IMR-90 (cell line): Measurements from ENCODE around the gene CATSPERZ. TPM values are rescaled to one million over a fixed set of nuclear protein-coding genes. Genes with fewer than 3 reads are reported as not detected.

Experiments
- ATAC-seq: fragments of 200-7000 bp; cut with Tn5 transposase; 2 replicates; pipeline ENCODE4 v1.9.1; 2020; ENCODE audit warnings: low read depth, mild to moderate bottlenecking, moderate library complexity
- BruUV-seq: library from RNA; stranded (reverse); fragments of 400-500 nt; replicated peaks from 2 replicates; lab custom pipeline; 2021; lab: Mats Ljungman, UMichigan
- CTCF ChIA-PET: fragments of 300-600 bp; formaldehyde crosslinking; extraction: SDS; loops from one replicate; lab custom pipeline; 2021; ENCODE audit warnings: antibody characterized with exemption; lab: Yijun Ruan, JAX
- POLR2A ChIA-PET: fragments of 300-600 bp; sonication (Branson Sonifier 250); formaldehyde crosslinking; loops from one replicate; lab custom pipeline; 2022; ENCODE audit warnings: antibody characterized with exemption; ENCODE audit not compliant: unreplicated experiment; lab: Charles Lee
- DNase-seq: peaks from one replicate; pipeline ENCODE4 v3.0.0; 2013
- H2AFZ ChIP-seq: replicated peaks from 2 replicates; pipeline ENCODE3; 2013; ENCODE audit warnings: low read length, mild to moderate bottlenecking; ENCODE audit not compliant: poor library complexity
- H2AK5ac ChIP-seq: 2 replicates; pipeline ENCODE4 v1.6.1; 2013; ENCODE audit warnings: low read depth, low read length, inconsistent platforms
- H2AK9ac ChIP-seq: replicated peaks from 2 replicates; pipeline ENCODE3; 2013; ENCODE audit warnings: mild to moderate bottlenecking, low read depth, low read length, moderate library complexity; ENCODE audit not compliant: poor library complexity
- H2BK120ac ChIP-seq: 2 replicates; pipeline ENCODE4 v1.6.1; 2013; ENCODE audit warnings: low read depth, low read length, inconsistent platforms
- H2BK15ac ChIP-seq: 3 replicates; pipeline ENCODE4 v1.6.1; 2013; ENCODE audit warnings: low read depth, low read length, inconsistent platforms
- H2BK20ac ChIP-seq: 2 replicates; pipeline ENCODE4 v1.6.1; 2013; ENCODE audit warnings: low read depth, mild to moderate bottlenecking, inconsistent platforms, low read length, moderate library complexity
- H2BK5ac ChIP-seq: 2 replicates; pipeline ENCODE4 v1.6.1; 2013; ENCODE audit warnings: mild to moderate bottlenecking, low read depth, low read length, inconsistent platforms; ENCODE audit not compliant: poor library complexity, severe bottlenecking
- H3K14ac ChIP-seq: replicated peaks from 2 replicates; pipeline ENCODE4 v1.6.1; 2013; ENCODE audit warnings: low read depth, low read length, inconsistent platforms
- H3K18ac ChIP-seq: 2 replicates; pipeline ENCODE4 v1.6.1; 2013; ENCODE audit warnings: low read depth, low read length, control low read depth
- H3K23ac ChIP-seq: 2 replicates; pipeline ENCODE4 v1.6.1; 2013; ENCODE audit warnings: low read depth, low read length, inconsistent platforms
- H3K27ac ChIP-seq: 2 replicates; pipeline ENCODE4 v1.5.1; 2013; ENCODE audit warnings: mild to moderate bottlenecking, control low read depth, low read length; ENCODE audit not compliant: insufficient read depth
- H3K27me3 ChIP-seq: 2 replicates; pipeline ENCODE4 v1.6.1; 2013; ENCODE audit warnings: low read length; ENCODE audit not compliant: control insufficient read depth, insufficient read depth
- H3K36me3 ChIP-seq: 2 replicates; pipeline ENCODE4 v1.6.1; 2013; ENCODE audit warnings: low read length, mixed read lengths; ENCODE audit not compliant: control insufficient read depth, insufficient read depth
- H3K4ac ChIP-seq: 2 replicates; pipeline ENCODE4 v1.6.1; 2013; ENCODE audit warnings: low read depth, low read length, inconsistent platforms
- H3K4me1 ChIP-seq: 2 replicates; pipeline ENCODE4 v1.6.1; 2013; ENCODE audit warnings: low read length, mixed read lengths; ENCODE audit not compliant: control insufficient read depth, insufficient read depth
- H3K4me2 ChIP-seq: 2 replicates; pipeline ENCODE4 v1.6.1; 2013; ENCODE audit warnings: low read depth, mild to moderate bottlenecking, control low read depth, low read length, moderate library complexity
- H3K4me3 ChIP-seq: 2 replicates; pipeline ENCODE4 v1.5.1; 2013; ENCODE audit warnings: low read depth, mild to moderate bottlenecking, control low read depth, low read length, moderate library complexity; ENCODE audit not compliant: insufficient read depth
- H3K56ac ChIP-seq: 2 replicates; pipeline ENCODE4 v1.6.1; 2013; ENCODE audit warnings: low read length, inconsistent platforms; ENCODE audit not compliant: insufficient read depth; ENCODE audit errors: extremely low read depth
- H3K79me1 ChIP-seq, 2 experiments: 2 replicates each; pipeline ENCODE4 v1.6.1; 2013; ENCODE audit warnings: low read length in 2 of 2, inconsistent platforms in 1 of 2, low read depth in 1 of 2
- H3K9ac ChIP-seq: 2 replicates; pipeline ENCODE4 v1.6.1; 2013; ENCODE audit warnings: low read depth, low read length, control low read depth
- H3K9me1 ChIP-seq: 2 replicates; pipeline ENCODE4 v1.6.1; 2013; ENCODE audit warnings: low read length, inconsistent platforms; ENCODE audit not compliant: insufficient read depth
- H3K9me3 ChIP-seq: 2 replicates; pipeline ENCODE4 v1.6.1; 2013; ENCODE audit warnings: low read length; ENCODE audit not compliant: control insufficient read depth, insufficient read depth
- H4K20me1 ChIP-seq: 2 replicates; pipeline ENCODE4 v1.6.1; 2013; ENCODE audit warnings: low read length, inconsistent platforms; ENCODE audit not compliant: insufficient read depth
- H4K5ac ChIP-seq: 2 replicates; pipeline ENCODE4 v1.6.1; 2013; ENCODE audit warnings: mild to moderate bottlenecking, low read depth, low read length, control low read depth
- H4K8ac ChIP-seq, 2 experiments: 2 replicates each; pipeline ENCODE4 v1.6.1; 2013; ENCODE audit warnings: low read depth in 2 of 2, low read length in 2 of 2, control low read depth in 1 of 2, inconsistent platforms in 1 of 2
- H4K91ac ChIP-seq: 2 replicates; pipeline ENCODE4 v1.6.1; 2013; ENCODE audit warnings: low read depth, low read length, inconsistent platforms; ENCODE audit not compliant: insufficient read depth
- BHLHE40 ChIP-seq: fragments of 150-350 bp; IDR thresholded peaks from 2 replicates; pipeline ENCODE4 v1.6.1; 2016; ENCODE audit warnings: mild to moderate bottlenecking, low read depth, low read length
- RCOR1 ChIP-seq: IDR thresholded peaks from 2 replicates; pipeline ENCODE4 v1.6.1; 2012; ENCODE audit warnings: mild to moderate bottlenecking, low read length, improper control_type of control experiment; ENCODE audit not compliant: insufficient replicate concordance
- WGBS, 2 experiments: methylation state at CpG; one replicate each; pipeline versions ENCODE4 v1.1.5 to v1.1.7; 2013; ENCODE audit warnings: missing lambda C conversion rate in 2 of 2; ENCODE audit not compliant: insufficient read length in 1 of 2; ENCODE audit errors: extremely low coverage in 2 of 2; 5-methylcytosine and 5-hydroxymethylcytosine counted together
- dilution Hi-C: fragments of 300-500 bp; cut with HindIII; formaldehyde crosslinking; loops from one replicate; pipeline ENCODE4 v1.14.3; 2018; ENCODE audit warnings: low sequenced_read_pairs; ENCODE audit not compliant: unreplicated experiment
- in situ Hi-C: fragments of 300-500 bp; cut with MboI; formaldehyde crosslinking; loops from 3 replicates; pipeline ENCODE4 v1.14.3; 2019; ENCODE audit warnings: low sequenced_read_pairs, inconsistent platforms, mixed read lengths
- intact Hi-C: fragments of 100-400 bp; cut with micrococcal nuclease; formaldehyde crosslinking; loops from 2 replicates; pipeline ENCODE4 v1.10.0; 2022
- polyA plus RNA-seq, 3 experiments: library from polyadenylated mRNA; depleted of rRNA; stranded (reverse); fragments of >200 nt; gene quantifications; 2 replicates each; pipeline ENCODE4 v1.2.3, GENCODE V29; 2012; ENCODE audit warnings: low replicate concordance in 1 of 3
- total RNA-seq: library from RNA; depleted of rRNA; stranded (reverse); fragments of >200 nt; gene quantifications from 2 replicates; pipeline ENCODE4 v1.2.3, GENCODE V29; 2012

CATSPERZ gene
- total and polyA plus RNA-seq, 2 of the 4 experiments (the other 2 are of a cell fraction), result not detected

DNA sequence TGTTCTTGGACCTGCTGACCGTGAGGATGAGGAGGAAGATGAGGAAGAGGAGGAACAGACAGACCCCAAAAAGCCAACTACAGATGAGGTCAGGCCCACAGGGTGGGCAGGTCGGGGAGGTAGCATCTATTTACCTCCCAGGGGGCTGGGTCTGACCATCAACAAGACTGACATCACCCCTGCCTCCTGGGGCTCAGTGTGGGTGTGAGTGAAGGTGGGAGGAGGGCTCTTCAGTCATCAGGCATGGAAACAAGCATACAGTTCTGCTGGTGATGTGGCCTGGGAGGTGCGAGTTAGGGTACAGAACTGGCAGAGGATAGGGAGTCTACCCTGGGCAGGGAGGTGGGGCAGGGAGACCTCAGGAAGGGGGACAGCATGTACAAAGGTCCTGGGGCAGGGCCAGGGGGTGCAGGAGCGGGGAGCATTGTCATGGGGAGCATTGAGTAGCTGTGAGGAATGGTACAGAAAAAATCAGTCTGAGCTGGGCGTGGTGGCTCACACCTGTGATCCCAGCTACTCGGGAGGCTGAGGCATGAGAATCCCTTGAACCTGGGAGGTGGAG, 39.9 kb upstream of the CATSPERZ start:
- Histone ChIP-seq H2BK20ac (no peak overlapping the region), H3K14ac (no peak overlapping the region), H2BK15ac (no peak overlapping the region), H2AK5ac (no peak overlapping the region), H3K4me1 (peaks cover 9% of the 10 kb centered on the region), H3K18ac (no peak overlapping the region), H3K56ac (no peak overlapping the region), H3K4ac (no peak overlapping the region), H3K4me3 (no peak overlapping the region), H4K91ac (no peak overlapping the region), H3K36me3 (peaks cover 62% of the 10 kb centered on the region), H3K27me3 (no peaks in the 10 kb centered on the region), H4K20me1 (no peaks in the 10 kb centered on the region), H2BK5ac (no peak overlapping the region), H2BK120ac (no peak overlapping the region), H3K79me1 (peaks cover 7 to 45% of the 10 kb centered on the region in 2 experiments; a peak in 2 of 4 replicates), H3K23ac (no peak overlapping the region), H4K5ac (no peak overlapping the region), H4K8ac (no peak overlapping the region), H2AK9ac (peak overlapping the region; percentile 0), H3K9ac (no peak overlapping the region), H3K9me3 (no peaks in the 10 kb centered on the region), H3K27ac (no peak overlapping the region), H3K4me2 (no peak overlapping the region), H3K9me1 (0 out of 2 replicates have a peak, but pooled peaks cover 5% of the 10 kb centered on the region), H2AFZ (no peak overlapping the region)
- TF ChIP-seq BHLHE40 (no peak), RCOR1 (no peak)
- ATAC-seq (no peak), DNase-seq (no peak)
- no TSS peak for BruUV-seq
- POLR2A ChIA-PET, result no interaction called here
- 100% methylated on average over 3 of the region's 6 CpGs; no CpG with 5 or more reads in 1 of the 2 experiments for WGBS, 2 experiments
- CTCF ChIA-PET, result interaction anchor here (0.6 kb wide), 2 partner anchors 8 to 351 kb away, joined by 3 read pairs; no protein-coding TSS in a partner anchor
- intact Hi-C loops, result no loop called here
- dilution Hi-C loops, result no loop called here
- in situ Hi-C loops, result no loop called here
